GM12873 (cell line): ENCODE measurements around the gene ANKRD13B.

ENCODE experiments used
- CTCF ChIP-seq: IDR thresholded peaks from 2 replicates; pipeline ENCODE4 v1.5.1; 2012; ENCODE audit warnings: low read depth, mild to moderate bottlenecking, moderate library complexity, low read length, control low read depth; ENCODE audit not compliant: insufficient read depth; ENCODE audit errors: missing control alignments

Gene ANKRD13B

GRCh38 chr17:29612404-29613280 is 19.7 kb downstream of the ANKRD13B start:
- TF ChIP-seq CTCF: no peak

- peak; percentile 89 for TF ChIP-seq CTCF
Observed at GRCh38 chr17:29613352-29613837, 20.5 kb downstream of the ANKRD13B start.

- no peak for TF ChIP-seq CTCF
Observed at GRCh38 chr17:29613856-29614255, 20.9 kb downstream of the ANKRD13B start.

GRCh38 chr17:29614349-29615047 is 21.6 kb downstream of the ANKRD13B start:
- TF ChIP-seq CTCF: no peak

- TF ChIP-seq CTCF: no peak
Observed at GRCh38 chr17:29615048-29615385, 22.1 kb downstream of the ANKRD13B start.

GRCh38 chr17:29615492-29616299 is 22.8 kb downstream of the ANKRD13B start:
- TF ChIP-seq CTCF: no peak
